ENCODE data around the gene BAZ1B.
"Not testable (repeated sequence)": the region's sequence is repeated elsewhere in the genome, so short reads cannot be mapped to it uniquely, and the experiment has no call there.

Gene BAZ1B

DNA sequence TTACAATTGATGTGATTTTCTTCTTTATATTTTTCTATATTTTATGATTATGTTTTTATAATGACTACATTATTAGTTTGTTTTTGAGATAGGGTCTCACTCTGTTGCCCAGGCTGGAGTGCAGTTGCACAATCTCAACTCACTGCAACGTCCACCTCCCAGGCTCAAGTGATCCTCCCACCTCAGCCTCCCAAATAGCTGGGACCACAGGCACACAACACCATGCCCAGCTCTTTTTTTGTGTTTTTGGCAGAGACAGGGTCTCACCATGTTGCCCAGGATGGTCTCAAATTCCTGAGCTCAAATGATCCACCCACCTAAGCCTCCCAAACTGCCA, 4.0 kb upstream of the BAZ1B start:
- peaks cover 0 to 10% of the 10 kb centered on the region in 2 donors for H3K4me1 ChIP-seq (ENCODE audit: control insufficient read depth in 1 of 2, insufficient read depth in 2 of 2, low read length in 2 of 2)
- H3K4me3 ChIP-seq (ENCODE audit: low read depth in 1 of 2, low read length in 2 of 2): not testable (repeated sequence)

DNA sequence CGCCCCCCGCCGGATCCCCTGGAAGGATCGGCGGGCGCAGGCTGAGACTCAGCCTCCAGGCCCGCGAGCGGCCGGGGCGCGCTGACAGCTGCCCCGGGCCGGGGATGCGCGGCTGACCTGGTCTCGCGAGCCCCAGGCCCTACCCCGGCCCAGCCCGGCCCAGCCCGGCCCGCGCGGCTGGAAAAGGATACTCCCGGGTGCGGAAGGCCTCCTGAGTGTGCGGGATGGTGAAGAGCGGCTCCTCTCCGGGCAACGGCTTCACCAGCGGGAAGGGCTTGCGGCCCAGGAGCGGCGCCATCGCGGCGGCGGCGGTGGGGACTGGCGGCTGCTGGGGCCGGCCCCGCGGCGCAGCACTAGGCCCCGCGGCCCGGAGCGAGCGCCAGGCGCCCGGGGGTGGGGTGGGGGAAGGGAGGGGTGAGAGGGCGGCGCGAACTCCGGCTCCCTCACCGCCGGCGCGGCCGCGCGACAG, 423 bp downstream of the BAZ1B start:
- H3K9ac ChIP-seq (ENCODE audit: low read depth in 1 of 2, low read length in 2 of 2): peak overlapping the region; percentile 61 to 74
- peaks cover 24% of the 10 kb centered on the region in 2 donors for H3K4me1 ChIP-seq (ENCODE audit: control insufficient read depth in 1 of 2, insufficient read depth in 2 of 2, low read length in 2 of 2)
- peak overlapping the region; percentile 92 for H3K27ac ChIP-seq (ENCODE audit: low read depth, low read length)
- no peaks in the 10 kb centered on the region for H3K27me3 ChIP-seq (ENCODE audit: control insufficient read depth in 1 of 2, insufficient read depth in 2 of 2, low read length in 2 of 2)
- H3K4me3 ChIP-seq (ENCODE audit: low read depth in 1 of 2, low read length in 2 of 2): peak overlapping the region; percentile 82 to 91
- no peaks in the 10 kb centered on the region for H3K9me3 ChIP-seq (ENCODE audit: control insufficient read depth in 1 of 2, low read length in 2 of 2)
- H3K36me3 ChIP-seq (ENCODE audit: control insufficient read depth in 1 of 2, insufficient read depth in 2 of 2, low read length in 2 of 2): peaks cover 0 to 3% of the 10 kb centered on the region in 2 donors

More for the DNA sequence above, 4.0 kb upstream of the BAZ1B start:
- H3K27ac ChIP-seq (ENCODE audit: low read depth, low read length); H3K36me3 ChIP-seq (ENCODE audit: control insufficient read depth in 1 of 2, insufficient read depth in 2 of 2, low read length in 2 of 2); H3K27me3 ChIP-seq (ENCODE audit: control insufficient read depth in 1 of 2, insufficient read depth in 2 of 2, low read length in 2 of 2); H3K9me3 ChIP-seq (ENCODE audit: control insufficient read depth in 1 of 2, low read length in 2 of 2); H3K9ac ChIP-seq (ENCODE audit: low read depth in 1 of 2, low read length in 2 of 2): not testable (repeated sequence)

DNA sequence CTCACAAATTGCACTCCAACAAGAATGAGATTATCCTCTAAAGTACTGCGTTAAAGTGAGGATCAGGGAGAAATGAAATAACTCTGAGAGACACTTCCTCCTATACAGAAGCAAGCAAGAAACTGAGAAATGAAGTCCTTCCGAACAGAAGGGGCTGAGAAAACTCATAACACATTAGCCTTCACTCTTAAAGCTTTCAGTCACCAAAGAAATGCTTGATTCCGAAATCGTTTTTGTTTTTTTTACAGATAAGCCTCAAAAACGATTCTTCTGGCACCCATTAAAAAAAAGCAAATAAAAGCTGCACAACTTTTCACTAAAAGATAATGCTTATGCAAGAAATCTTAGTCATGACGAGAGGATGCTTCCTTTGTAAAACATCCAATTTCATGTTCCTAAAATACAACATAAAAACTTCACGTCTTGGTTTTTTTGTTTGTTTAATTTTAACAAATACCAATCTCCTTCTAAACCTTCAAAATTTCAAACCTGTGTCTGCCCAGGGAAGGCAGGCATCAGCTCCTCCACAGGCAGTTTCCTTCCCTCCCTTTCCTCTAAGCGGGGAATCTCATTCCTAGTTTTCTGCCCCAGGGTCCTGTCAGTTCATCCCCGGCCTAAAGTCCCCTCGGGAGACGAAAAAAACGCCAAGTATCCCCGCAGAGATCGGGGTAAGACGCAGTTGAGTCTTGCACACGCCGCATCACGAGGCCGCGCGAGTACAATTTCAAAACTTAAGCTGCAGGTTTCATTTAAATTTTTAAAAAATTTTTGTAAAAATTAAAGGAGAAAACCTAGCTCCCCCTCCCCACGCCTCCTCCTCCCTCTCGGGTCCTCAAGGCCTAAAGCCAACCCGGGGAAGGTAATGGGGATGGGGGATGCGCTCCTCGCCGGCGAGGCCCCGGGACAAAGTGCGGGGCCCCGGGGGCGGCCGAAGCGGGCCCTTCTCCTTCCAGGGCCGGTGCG, 1.1 kb downstream of the BAZ1B start:
- H3K9ac ChIP-seq (ENCODE audit: low read depth in 1 of 2, low read length in 2 of 2): peak overlapping the region; percentile 61 to 74
- no peaks in the 10 kb centered on the region for H3K27me3 ChIP-seq (ENCODE audit: control insufficient read depth in 1 of 2, insufficient read depth in 2 of 2, low read length in 2 of 2)
- H3K27ac ChIP-seq (ENCODE audit: low read depth, low read length): peak overlapping the region; percentile 92
- peaks cover 3 to 4% of the 10 kb centered on the region in 2 donors for H3K36me3 ChIP-seq (ENCODE audit: control insufficient read depth in 1 of 2, insufficient read depth in 2 of 2, low read length in 2 of 2)
- peaks cover 24% of the 10 kb centered on the region in 2 donors for H3K4me1 ChIP-seq (ENCODE audit: control insufficient read depth in 1 of 2, insufficient read depth in 2 of 2, low read length in 2 of 2)
- H3K9me3 ChIP-seq (ENCODE audit: control insufficient read depth in 1 of 2, low read length in 2 of 2): no peaks in the 10 kb centered on the region
- H3K4me3 ChIP-seq (ENCODE audit: low read depth in 1 of 2, low read length in 2 of 2): peak overlapping the region; percentile 82 to 91

DNA sequence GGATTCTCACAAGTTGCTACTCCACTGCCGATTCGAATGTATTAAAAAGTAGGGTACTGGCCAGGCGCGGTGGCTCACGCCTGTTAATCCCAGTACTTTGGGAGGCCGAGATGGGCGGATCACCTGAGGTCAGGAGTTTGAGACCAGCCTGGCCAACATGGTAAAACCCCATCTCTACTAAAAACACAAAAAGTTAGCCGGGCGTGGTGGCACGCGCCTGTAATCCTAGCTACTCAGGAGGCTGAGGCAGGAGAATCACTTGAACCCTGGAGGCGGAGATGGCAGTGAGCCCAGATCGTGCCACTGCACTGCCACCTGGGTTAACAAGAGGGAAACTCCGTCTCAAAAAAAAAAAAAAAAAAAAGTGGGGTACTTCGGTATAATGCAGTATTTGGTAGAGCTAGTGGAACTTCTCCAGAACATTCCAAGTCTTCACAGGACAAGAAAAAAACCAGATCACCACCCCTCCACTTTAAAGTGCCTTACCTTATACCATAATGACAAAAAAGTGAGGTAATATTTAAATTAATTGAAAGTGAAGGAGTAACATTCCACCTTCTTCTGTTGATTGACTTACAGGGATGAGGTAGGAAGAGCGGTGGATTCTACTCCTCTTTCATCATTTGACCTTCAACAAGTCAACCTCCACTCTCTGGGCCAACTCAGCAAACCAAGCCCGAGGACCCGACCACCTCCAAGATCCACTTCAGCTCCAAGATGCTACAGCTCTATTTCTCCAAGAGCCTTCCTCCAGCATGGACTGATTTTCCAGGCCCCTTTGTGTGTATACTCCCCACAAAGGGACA, 2.0 kb downstream of the BAZ1B start:
- no peaks in the 10 kb centered on the region for H3K9me3 ChIP-seq (ENCODE audit: control insufficient read depth in 1 of 2, low read length in 2 of 2)
- peak overlapping the region; percentile 82 to 91 for H3K4me3 ChIP-seq (ENCODE audit: low read depth in 1 of 2, low read length in 2 of 2)
- H3K36me3 ChIP-seq (ENCODE audit: control insufficient read depth in 1 of 2, insufficient read depth in 2 of 2, low read length in 2 of 2): peaks cover 3 to 13% of the 10 kb centered on the region in 2 donors
- H3K9ac ChIP-seq (ENCODE audit: low read depth in 1 of 2, low read length in 2 of 2): peak overlapping the region; percentile 61 to 74
- peaks cover 19 to 24% of the 10 kb centered on the region in 2 donors for H3K4me1 ChIP-seq (ENCODE audit: control insufficient read depth in 1 of 2, insufficient read depth in 2 of 2, low read length in 2 of 2)
- H3K27ac ChIP-seq (ENCODE audit: low read depth, low read length): no peak overlapping the region
- H3K27me3 ChIP-seq (ENCODE audit: control insufficient read depth in 1 of 2, insufficient read depth in 2 of 2, low read length in 2 of 2): no peaks in the 10 kb centered on the region

DNA sequence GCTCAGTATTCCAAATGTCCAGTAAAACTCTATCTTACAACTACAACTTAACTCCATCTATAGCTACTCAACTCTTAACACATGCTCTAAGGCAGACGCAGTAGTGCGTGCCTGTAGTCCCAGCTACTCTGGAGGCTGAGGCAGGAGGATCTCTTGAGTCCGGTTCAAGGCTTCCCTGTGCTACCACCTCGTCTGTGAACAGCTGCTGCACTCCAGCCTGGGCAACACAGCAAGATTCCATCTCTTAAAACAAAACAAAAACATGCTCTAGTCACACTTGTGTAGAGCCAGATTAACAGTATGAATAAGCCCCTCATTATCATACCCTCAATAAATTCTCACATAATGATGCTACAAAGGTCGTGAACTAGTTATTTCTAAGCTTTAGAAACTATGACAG, 3.6 kb downstream of the BAZ1B start:
- Histone ChIP-seq H3K27me3 (ENCODE audit: control insufficient read depth in 1 of 2, insufficient read depth in 2 of 2, low read length in 2 of 2) (no peaks in the 10 kb centered on the region), H3K27ac (ENCODE audit: low read depth, low read length) (no peak overlapping the region), H3K36me3 (ENCODE audit: control insufficient read depth in 1 of 2, insufficient read depth in 2 of 2, low read length in 2 of 2) (peaks cover 3 to 16% of the 10 kb centered on the region in 2 donors), H3K9me3 (ENCODE audit: control insufficient read depth in 1 of 2, low read length in 2 of 2) (no peaks in the 10 kb centered on the region), H3K9ac (ENCODE audit: low read depth in 1 of 2, low read length in 2 of 2) (no peak overlapping the region), H3K4me3 (ENCODE audit: low read depth in 1 of 2, low read length in 2 of 2) (no peak overlapping the region), H3K4me1 (ENCODE audit: control insufficient read depth in 1 of 2, insufficient read depth in 2 of 2, low read length in 2 of 2) (peaks cover 19 to 24% of the 10 kb centered on the region in 2 donors)

DNA sequence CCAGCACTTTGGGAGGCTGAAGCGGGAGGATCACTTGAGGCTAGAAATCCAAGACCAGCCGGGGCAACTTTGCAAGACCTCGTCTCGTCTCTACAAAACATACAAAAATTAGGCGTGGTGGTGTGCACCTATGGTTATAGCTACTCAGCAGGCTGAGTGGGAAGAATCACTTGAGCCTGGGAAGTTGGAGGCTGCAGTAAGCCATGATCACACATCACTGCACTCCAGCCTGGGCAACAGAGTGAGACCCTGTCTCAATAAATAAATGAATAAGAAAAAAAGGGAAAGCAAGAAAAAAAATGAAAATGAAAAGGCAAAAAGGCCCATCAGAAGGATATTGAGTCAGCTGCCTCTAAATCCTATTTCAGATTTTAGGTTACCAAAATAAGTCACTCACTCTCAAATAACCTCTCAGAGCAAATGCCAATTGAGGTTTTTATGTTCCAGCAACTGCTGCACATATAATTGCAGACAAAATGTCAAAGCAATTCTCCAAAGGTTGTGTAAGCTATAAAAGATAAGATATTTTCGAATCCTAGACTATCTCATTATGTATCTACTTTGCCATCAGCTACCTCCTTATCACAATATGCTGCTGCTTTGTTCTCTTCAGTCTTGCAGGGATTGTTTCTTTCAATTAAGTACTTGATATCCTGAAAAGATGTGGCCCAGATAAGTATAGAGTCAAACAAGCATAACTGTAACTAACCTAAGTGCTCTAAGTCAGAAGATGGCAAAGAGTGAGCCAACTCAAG, 4.7 kb downstream of the BAZ1B start:
- Histone ChIP-seq H3K36me3 (ENCODE audit: control insufficient read depth in 1 of 2, insufficient read depth in 2 of 2, low read length in 2 of 2) (peaks cover 3 to 23% of the 10 kb centered on the region in 2 donors), H3K4me1 (ENCODE audit: control insufficient read depth in 1 of 2, insufficient read depth in 2 of 2, low read length in 2 of 2) (peaks cover 19 to 24% of the 10 kb centered on the region in 2 donors), H3K9me3 (ENCODE audit: control insufficient read depth in 1 of 2, low read length in 2 of 2) (no peaks in the 10 kb centered on the region), H3K27ac (ENCODE audit: low read depth, low read length) (no peak overlapping the region), H3K4me3 (ENCODE audit: low read depth in 1 of 2, low read length in 2 of 2) (no peak overlapping the region), H3K9ac (ENCODE audit: low read depth in 1 of 2, low read length in 2 of 2) (no peak overlapping the region), H3K27me3 (ENCODE audit: control insufficient read depth in 1 of 2, insufficient read depth in 2 of 2, low read length in 2 of 2) (no peaks in the 10 kb centered on the region)

DNA sequence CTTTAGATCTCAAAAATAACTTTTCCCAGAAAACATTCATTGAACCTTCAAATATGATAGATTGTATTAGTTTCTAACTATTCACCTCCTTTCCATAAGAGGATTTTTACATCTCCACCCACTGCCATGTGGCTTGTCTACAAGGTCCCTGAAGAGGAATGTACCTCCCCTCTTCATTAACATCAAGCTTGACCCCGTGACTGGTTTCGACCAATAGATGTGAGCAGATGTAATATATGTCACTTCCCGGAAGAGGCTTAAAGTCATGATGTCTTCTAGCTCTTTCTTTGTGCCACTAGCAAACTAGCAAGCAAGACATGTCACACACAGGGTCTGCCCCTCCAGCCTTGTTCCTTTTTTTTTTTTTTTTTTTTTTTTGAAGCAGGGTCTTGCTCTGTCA, 6.9 kb downstream of the BAZ1B start:
- H3K9ac ChIP-seq (ENCODE audit: low read depth in 1 of 2, low read length in 2 of 2): no peak overlapping the region
- no peak overlapping the region for H3K27ac ChIP-seq (ENCODE audit: low read depth, low read length)
- no peak overlapping the region for H3K4me3 ChIP-seq (ENCODE audit: low read depth in 1 of 2, low read length in 2 of 2)
- H3K4me1 ChIP-seq (ENCODE audit: control insufficient read depth in 1 of 2, insufficient read depth in 2 of 2, low read length in 2 of 2): peaks cover 13 to 19% of the 10 kb centered on the region in 2 donors
- no peaks in the 10 kb centered on the region for H3K27me3 ChIP-seq (ENCODE audit: control insufficient read depth in 1 of 2, insufficient read depth in 2 of 2, low read length in 2 of 2)
- H3K36me3 ChIP-seq (ENCODE audit: control insufficient read depth in 1 of 2, insufficient read depth in 2 of 2, low read length in 2 of 2): peaks cover under 1 to 31% of the 10 kb centered on the region in 2 donors
- no peaks in the 10 kb centered on the region for H3K9me3 ChIP-seq (ENCODE audit: control insufficient read depth in 1 of 2, low read length in 2 of 2)

DNA sequence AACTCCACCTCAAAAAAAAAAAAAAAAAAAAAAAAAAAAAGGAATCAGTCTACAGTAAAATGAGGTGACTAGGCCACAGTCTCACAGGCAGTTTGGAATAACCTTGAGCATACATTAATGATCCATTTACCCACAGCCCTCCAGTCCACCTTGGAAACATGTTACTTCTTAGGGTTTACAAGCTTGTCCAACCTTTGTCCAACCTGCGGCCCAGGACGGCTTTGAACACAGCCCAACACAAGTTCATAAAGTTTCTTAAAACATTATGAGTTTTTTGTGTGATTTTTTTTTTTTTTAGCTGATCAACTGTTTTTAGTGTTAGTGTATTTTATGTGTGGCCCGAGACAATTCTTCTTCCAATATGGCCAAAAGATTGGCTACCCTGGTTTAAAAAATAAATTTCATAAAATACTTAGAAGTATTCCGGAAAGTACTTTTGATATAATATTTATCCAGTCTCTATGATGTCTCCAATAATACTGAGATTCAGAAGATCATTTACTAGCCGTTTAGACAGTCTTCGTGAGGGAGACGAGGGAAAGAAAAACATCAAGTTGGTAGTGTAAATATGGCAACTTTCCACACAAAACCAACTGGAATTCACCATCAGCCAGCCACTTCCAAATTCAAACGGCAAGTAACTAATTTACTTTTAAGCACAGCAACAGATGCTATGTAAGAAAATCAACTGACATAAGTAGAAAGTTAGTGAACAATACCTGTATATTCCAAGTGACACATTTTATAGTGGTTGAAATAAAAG, 9.9 kb downstream of the BAZ1B start:
- no peaks in the 10 kb centered on the region for H3K27me3 ChIP-seq (ENCODE audit: control insufficient read depth in 1 of 2, insufficient read depth in 2 of 2, low read length in 2 of 2)
- no peak overlapping the region for H3K4me3 ChIP-seq (ENCODE audit: low read depth in 1 of 2, low read length in 2 of 2)
- no peak overlapping the region for H3K27ac ChIP-seq (ENCODE audit: low read depth, low read length)
- H3K9ac ChIP-seq (ENCODE audit: low read depth in 1 of 2, low read length in 2 of 2): no peak overlapping the region
- H3K36me3 ChIP-seq (ENCODE audit: control insufficient read depth in 1 of 2, insufficient read depth in 2 of 2, low read length in 2 of 2): peaks cover 7 to 53% of the 10 kb centered on the region in 2 donors
- no peaks in the 10 kb centered on the region for H3K4me1 ChIP-seq (ENCODE audit: control insufficient read depth in 1 of 2, insufficient read depth in 2 of 2, low read length in 2 of 2)
- H3K9me3 ChIP-seq (ENCODE audit: control insufficient read depth in 1 of 2, low read length in 2 of 2): no peaks in the 10 kb centered on the region

DNA sequence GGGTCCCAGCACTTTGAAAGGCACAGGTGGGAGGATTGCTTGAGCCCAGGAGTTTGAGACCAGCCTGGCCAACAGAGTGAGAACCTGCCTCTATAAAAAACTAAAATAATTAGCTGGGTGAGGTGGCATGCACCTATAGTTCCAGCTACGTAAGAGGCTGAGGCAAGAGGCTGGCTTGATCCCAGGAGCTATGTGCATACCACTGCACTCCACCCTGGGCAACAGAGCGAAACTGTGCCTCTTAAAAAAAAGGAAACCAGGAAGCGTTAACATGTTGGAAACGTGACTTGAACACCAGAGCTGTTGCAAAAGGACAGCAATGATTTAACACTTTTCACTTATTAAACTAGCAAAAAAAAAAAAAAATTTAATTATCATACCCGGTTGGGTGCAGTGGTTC, 12.6 kb downstream of the BAZ1B start:
- Histone ChIP-seq H3K9me3 (ENCODE audit: control insufficient read depth in 1 of 2, low read length in 2 of 2) (no peaks in the 10 kb centered on the region), H3K27me3 (ENCODE audit: control insufficient read depth in 1 of 2, insufficient read depth in 2 of 2, low read length in 2 of 2) (no peaks in the 10 kb centered on the region), H3K36me3 (ENCODE audit: control insufficient read depth in 1 of 2, insufficient read depth in 2 of 2, low read length in 2 of 2) (peaks cover 10 to 63% of the 10 kb centered on the region in 2 donors), H3K4me1 (ENCODE audit: control insufficient read depth in 1 of 2, insufficient read depth in 2 of 2, low read length in 2 of 2) (no peaks in the 10 kb centered on the region), H3K27ac (ENCODE audit: low read depth, low read length) (no peak overlapping the region), H3K9ac (ENCODE audit: low read depth in 1 of 2, low read length in 2 of 2) (no peak overlapping the region), H3K4me3 (ENCODE audit: low read depth in 1 of 2, low read length in 2 of 2) (no peak overlapping the region)
